NCI-H2196 treated with DMSO at 0.1 percent for 48 hours (cell line): ENCODE data around the gene BCAS1.

Experiments used
- DNase-seq: peaks from one replicate; lab custom pipeline; 2025; ENCODE audit not compliant: unreplicated experiment; lab: John Stamatoyannopoulos, UW

BCAS1 gene

DNA sequence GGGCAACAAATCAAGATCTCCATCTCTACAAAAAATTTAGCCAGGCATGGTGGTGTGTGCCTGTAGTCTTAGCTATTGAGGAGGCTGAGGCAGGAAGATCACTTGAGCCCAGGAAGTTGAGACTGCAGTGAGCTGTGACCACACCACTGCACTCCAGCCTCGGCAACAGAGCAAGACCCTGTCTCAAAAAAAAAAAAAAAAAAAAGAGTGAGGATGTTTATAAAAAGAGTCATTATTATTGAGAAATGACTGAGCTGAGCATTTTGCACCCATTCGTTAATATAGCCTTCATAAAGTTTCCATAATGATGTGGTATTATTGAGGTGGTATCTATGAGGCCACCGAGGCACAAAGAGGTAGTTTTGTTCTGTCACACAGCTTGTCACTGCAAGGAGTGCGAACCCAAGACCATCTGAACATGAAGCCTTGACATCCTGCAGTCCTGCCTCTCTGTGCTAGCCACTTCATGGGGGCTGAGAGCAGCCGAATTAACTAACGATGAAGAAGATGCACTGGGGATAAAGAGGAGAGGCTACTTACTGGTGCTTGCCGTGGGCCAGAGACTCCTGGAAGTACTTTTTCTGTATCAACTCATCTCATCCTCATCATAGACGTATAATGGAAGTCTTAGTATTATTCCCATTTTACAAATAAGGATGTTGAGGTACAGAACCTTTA lies 175.5 kb downstream of the BCAS1 start:
- DNase-seq, result no peak
